Peyer's patch (tissue), 4 donors: ENCODE measurements around the gene BMPR1A. TPM values are rescaled to one million over a fixed set of nuclear protein-coding genes. Genes with fewer than 3 reads are reported as not detected.
"Not testable (repeated sequence)": the region's sequence is repeated elsewhere in the genome, so short reads cannot be mapped to it uniquely, and the experiment has no call there.

Source experiments
- DNase-seq, 3 donors: peaks; one replicate each; pipeline ENCODE4 v3.0.0-alpha.2; 2017 to 2019
- H3K27ac ChIP-seq, 4 donors: fragments of 200-600 bp; sonication (generic); one replicate each; pipeline ENCODE4 v1.5.1; 2016 to 2019
- H3K27me3 ChIP-seq, 2 donors: fragments of 200-600 bp; sonication (generic); one replicate each; pipeline ENCODE4 v1.5.1; 2019
- H3K36me3 ChIP-seq, 3 donors: fragments of 200-600 bp; sonication (generic); one replicate each; pipeline ENCODE4 v1.5.1; 2016 to 2019
- H3K4me1 ChIP-seq, 4 donors: fragments of 200-600 bp; sonication (generic); one replicate each; pipeline ENCODE4 v1.5.1; 2016 to 2019
- H3K4me3 ChIP-seq, 4 donors: fragments of 200-600 bp; sonication (generic); 1 replicate in 3 of 4; 2 replicates in 1 of 4; pipeline ENCODE4 v1.5.1; 2016 to 2019; ENCODE audit warnings: mild to moderate bottlenecking in 1 of 4
- H3K9me3 ChIP-seq, 4 donors: fragments of 200-600 bp; sonication (generic); one replicate each; pipeline ENCODE4 v1.5.1; 2016 to 2019; ENCODE audit warnings: mild to moderate bottlenecking in 1 of 4
- POLR2A ChIP-seq, 2 donors: fragments of 450-650 bp; IDR thresholded peaks; one replicate each; pipeline ENCODE4 v1.5.1; 2017; ENCODE audit warnings: antibody characterized with exemption in 2 of 2, mild to moderate bottlenecking in 2 of 2, moderate library complexity in 2 of 2
- small RNA-seq, 2 donors: library from RNA; depleted of rRNA; stranded (forward); fragments of <200 nt; gene quantifications; one replicate each; pipeline ENCODE3, GENCODE V24; 2016
- total RNA-seq, 4 donors: library from RNA; depleted of rRNA; stranded (reverse); fragments of >200 nt; gene quantifications; one replicate each; pipeline ENCODE4 v1.1.0, GENCODE V29; 2016
- TF ChIP-seq, protein P1 (sequence below), 6 experiments: fragments of 450-650 bp in 4 of 6; fragments of 200-600 bp in 2 of 6; sonication (generic) in 1 of 6; IDR thresholded peaks; one replicate each; pipeline ENCODE4 v1.5.1; 2017 to 2019; ENCODE audit warnings: antibody characterized with exemption in 6 of 6, mild to moderate bottlenecking in 3 of 6, moderate library complexity in 1 of 6

The BMPR1A gene
- total RNA-seq, 4 donors from 2014 or later: 17.1 to 40.1 (median 24.9) TPM

DNA sequence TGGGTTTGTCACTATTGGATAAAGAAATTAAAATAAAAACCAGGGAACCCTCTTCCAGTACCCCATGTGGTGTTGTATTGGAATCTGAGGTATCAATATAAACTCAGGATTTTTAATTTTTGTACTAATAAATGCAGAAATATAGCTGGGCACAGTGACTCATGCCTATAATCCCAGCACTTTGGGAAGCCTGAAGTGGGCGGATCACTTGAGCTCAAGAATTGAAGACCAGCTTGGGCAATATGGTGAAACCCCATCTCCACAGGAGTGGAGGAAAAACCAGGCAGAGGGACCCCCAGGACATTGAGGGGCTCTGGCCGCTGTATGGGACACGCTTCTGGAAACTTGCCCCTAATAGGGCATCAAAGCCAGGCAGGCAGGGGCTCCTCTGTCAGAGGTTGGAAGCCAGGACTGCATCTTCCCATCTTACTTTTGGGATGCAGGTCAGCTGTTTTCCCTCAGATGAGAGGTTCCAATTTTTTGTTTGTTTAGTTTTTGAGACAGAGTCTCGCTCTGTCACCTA lies 222.9 kb downstream of the BMPR1A start:
- Histone ChIP-seq H3K9me3 (no peaks in the 10 kb centered on the region), H3K4me1 (peaks cover 0 to 32% (median 0%) of the 10 kb centered on the region in 4 donors), H3K27me3 (no peaks in the 10 kb centered on the region), H3K4me3 (no peak overlapping the region), H3K36me3 (no peaks in the 10 kb centered on the region), H3K27ac (peak overlapping the region in 2 of 4 donors; percentile 60 to 80)
- no peak for TF ChIP-seq POLR2A (IDR thresholded peaks at IDR 0.05)
- TF ChIP-seq, protein P1, sequence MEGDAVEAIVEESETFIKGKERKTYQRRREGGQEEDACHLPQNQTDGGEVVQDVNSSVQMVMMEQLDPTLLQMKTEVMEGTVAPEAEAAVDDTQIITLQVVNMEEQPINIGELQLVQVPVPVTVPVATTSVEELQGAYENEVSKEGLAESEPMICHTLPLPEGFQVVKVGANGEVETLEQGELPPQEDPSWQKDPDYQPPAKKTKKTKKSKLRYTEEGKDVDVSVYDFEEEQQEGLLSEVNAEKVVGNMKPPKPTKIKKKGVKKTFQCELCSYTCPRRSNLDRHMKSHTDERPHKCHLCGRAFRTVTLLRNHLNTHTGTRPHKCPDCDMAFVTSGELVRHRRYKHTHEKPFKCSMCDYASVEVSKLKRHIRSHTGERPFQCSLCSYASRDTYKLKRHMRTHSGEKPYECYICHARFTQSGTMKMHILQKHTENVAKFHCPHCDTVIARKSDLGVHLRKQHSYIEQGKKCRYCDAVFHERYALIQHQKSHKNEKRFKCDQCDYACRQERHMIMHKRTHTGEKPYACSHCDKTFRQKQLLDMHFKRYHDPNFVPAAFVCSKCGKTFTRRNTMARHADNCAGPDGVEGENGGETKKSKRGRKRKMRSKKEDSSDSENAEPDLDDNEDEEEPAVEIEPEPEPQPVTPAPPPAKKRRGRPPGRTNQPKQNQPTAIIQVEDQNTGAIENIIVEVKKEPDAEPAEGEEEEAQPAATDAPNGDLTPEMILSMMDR (IDR thresholded peaks at IDR 0.05): no peak
- DNase-seq: no peak

DNA sequence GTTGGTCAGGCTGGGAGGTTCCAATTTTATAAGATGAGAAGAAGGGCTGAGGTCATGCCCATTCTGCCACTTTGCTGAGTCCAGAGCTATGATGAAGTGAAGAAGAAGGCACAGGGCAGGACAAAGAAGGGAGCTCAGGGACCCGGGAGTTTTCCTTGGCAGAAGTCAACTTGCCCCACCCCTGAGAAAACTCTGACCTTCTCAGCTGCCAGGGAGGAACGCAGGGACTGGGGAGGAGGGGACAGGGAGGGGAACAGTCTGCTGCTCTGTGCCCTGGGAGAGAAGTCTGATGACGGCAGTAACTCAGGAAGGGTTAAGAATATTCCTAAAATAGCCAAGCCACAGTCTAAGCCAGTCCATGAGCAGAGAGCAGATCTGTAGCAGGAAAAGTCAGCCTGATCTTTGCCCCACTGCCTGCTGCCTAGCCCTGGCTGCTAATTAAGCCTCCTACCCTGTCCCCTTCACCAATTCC lies 223.6 kb downstream of the BMPR1A start:
- H3K4me1 ChIP-seq: peaks cover 0 to 32% (median 0%) of the 10 kb centered on the region in 4 donors
- no peaks in the 10 kb centered on the region for H3K27me3 ChIP-seq
- H3K4me3 ChIP-seq: no peak overlapping the region
- no peaks in the 10 kb centered on the region for H3K9me3 ChIP-seq
- peak in 1 of 3 donors; percentile 70 for DNase-seq
- H3K36me3 ChIP-seq: no peaks in the 10 kb centered on the region
- peak in 1 of 2 donors; percentile 28 for TF ChIP-seq POLR2A (IDR thresholded peaks at IDR 0.05)
- TF ChIP-seq, protein P1 (IDR thresholded peaks at IDR 0.05): no peak
- H3K27ac ChIP-seq: peak overlapping the region; percentile 15 to 80 (median 42)

GRCh38 chr10:86981020-86981419 lies 224.6 kb downstream of the BMPR1A start:
- H3K27me3 ChIP-seq, DNase-seq, H3K4me3 ChIP-seq, H3K9me3 ChIP-seq, H3K36me3 ChIP-seq: not testable (repeated sequence)
- peak overlapping the region in 1 of 4 donors; percentile 80 for H3K27ac ChIP-seq
- peaks cover 0 to 24% (median 0%) of the 10 kb centered on the region in 4 donors for H3K4me1 ChIP-seq

GRCh38 chr10:86981716-86982115 lies 225.3 kb downstream of the BMPR1A start:
- H3K9me3 ChIP-seq: no peaks in the 10 kb centered on the region
- H3K36me3 ChIP-seq: no peaks in the 10 kb centered on the region

More at GRCh38 chr10:86981716-86982115, 225.3 kb downstream of the BMPR1A start:
- H3K4me3 ChIP-seq: no peak overlapping the region
- H3K4me1 ChIP-seq: peaks cover 0 to 24% (median 0%) of the 10 kb centered on the region in 4 donors
- no peak overlapping the region for H3K27ac ChIP-seq
- DNase-seq: no peak
- TF ChIP-seq, protein P1 (IDR thresholded peaks at IDR 0.05): no peak
- no peak for TF ChIP-seq POLR2A (IDR thresholded peaks at IDR 0.05)
- H3K27me3 ChIP-seq: no peaks in the 10 kb centered on the region

Small RNAs within 50 kb of the gene (small RNA-seq; reads per million reads assigned to genes)
- gene RNU1-19P: 0 reads per million in 2 donors

Other genes starting within 250 kb of the BMPR1A start
- gene WAPL, start 234.8 kb upstream of the BMPR1A start, total RNA-seq: 10 to 100 TPM; 32.4 to 49.5 (median 45.1) TPM
- not detected for gene OPN4, start 102.1 kb upstream of the BMPR1A start, total RNA-seq
- 1 to 10 TPM; 1.3 to 9.1 (median 2.3) TPM for gene LDB3, start 88.1 kb upstream of the BMPR1A start, total RNA-seq
- 10 to 100 TPM in 2 of 4 donors, 1 to 10 TPM in 2; 2.8 to 16.5 (median 12.6) TPM for gene MMRN2, start 201.0 kb downstream of the BMPR1A start, total RNA-seq
- gene SNCG, start 202.0 kb downstream of the BMPR1A start, total RNA-seq: 1 to 10 TPM in 2 of 4 donors, not detected in 2; 2.4 to 8.2 TPM
- 100 to 1,000 TPM in 3 of 4 donors, 10 to 100 TPM in 1; 86.6 to 605 (median 431) TPM for gene ADIRF, start 211.9 kb downstream of the BMPR1A start, total RNA-seq